ENCODE data around the gene KIF4A. TPM values are rescaled to one million over a fixed set of nuclear protein-coding genes. Genes with fewer than 3 reads are reported as not detected.
"Not testable (repeated sequence)": the region's sequence is repeated elsewhere in the genome, so short reads cannot be mapped to it uniquely, and the experiment has no call there.

Gene KIF4A, protein sequence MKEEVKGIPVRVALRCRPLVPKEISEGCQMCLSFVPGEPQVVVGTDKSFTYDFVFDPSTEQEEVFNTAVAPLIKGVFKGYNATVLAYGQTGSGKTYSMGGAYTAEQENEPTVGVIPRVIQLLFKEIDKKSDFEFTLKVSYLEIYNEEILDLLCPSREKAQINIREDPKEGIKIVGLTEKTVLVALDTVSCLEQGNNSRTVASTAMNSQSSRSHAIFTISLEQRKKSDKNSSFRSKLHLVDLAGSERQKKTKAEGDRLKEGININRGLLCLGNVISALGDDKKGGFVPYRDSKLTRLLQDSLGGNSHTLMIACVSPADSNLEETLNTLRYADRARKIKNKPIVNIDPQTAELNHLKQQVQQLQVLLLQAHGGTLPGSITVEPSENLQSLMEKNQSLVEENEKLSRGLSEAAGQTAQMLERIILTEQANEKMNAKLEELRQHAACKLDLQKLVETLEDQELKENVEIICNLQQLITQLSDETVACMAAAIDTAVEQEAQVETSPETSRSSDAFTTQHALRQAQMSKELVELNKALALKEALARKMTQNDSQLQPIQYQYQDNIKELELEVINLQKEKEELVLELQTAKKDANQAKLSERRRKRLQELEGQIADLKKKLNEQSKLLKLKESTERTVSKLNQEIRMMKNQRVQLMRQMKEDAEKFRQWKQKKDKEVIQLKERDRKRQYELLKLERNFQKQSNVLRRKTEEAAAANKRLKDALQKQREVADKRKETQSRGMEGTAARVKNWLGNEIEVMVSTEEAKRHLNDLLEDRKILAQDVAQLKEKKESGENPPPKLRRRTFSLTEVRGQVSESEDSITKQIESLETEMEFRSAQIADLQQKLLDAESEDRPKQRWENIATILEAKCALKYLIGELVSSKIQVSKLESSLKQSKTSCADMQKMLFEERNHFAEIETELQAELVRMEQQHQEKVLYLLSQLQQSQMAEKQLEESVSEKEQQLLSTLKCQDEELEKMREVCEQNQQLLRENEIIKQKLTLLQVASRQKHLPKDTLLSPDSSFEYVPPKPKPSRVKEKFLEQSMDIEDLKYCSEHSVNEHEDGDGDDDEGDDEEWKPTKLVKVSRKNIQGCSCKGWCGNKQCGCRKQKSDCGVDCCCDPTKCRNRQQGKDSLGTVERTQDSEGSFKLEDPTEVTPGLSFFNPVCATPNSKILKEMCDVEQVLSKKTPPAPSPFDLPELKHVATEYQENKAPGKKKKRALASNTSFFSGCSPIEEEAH
- total RNA-seq (0.42 TPM), polyA plus RNA-seq (1 to 10 TPM in 1 of 4 donors, under 1 TPM in 3; 0.34 to 1.2 (median 0.55) TPM)

DNA sequence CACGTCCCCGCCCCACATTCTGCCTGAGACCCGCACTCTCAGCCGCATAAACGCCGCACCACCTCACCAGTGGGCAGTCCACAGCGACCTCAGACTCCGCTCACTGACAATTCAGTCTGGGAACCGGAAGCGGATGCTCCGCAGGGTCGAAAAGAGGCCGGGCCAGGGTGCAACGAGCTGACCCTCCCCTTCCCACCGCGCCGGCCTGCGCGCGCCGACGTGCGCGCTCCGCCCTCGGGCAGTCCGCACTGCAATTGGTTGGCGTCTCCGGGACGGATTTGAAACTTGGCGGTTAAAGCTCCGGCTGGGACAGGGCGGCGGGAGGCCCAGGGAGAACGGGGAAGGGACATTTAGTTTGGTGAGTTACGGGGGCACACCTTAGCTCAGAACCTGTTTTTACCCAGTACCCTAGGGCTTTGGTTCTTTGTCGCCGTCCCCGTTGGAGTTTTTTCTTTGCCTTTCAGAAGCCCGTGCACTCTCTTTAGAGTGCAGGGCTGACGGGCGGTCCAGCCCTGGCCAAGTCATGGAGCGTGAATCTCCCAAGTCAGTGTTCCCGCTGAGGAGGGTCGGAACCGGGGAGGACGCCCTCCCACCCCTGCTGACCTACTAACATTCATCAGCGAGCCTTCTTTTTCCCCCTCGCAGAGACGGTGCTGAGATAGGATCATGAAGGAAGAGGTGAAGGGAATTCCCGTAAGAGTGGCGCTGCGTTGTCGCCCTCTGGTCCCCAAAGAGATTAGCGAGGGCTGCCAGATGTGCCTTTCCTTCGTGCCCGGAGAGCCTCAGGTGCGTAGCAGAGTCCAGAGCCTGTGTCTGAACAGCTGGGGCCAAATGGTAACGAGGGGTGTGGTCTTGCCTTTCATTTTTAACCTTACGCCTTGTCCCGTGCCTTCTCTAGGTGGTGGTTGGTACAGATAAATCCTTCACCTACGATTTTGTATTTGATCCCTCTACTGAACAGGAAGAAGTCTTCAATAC lies at the start of gene KIF4A, which contains the start of gene PDZD11:
KIF4A (plus strand) TSS at position 312 of the 978 bp plus-strand sequence; CDS start at position 667, 355 bp downstream.
PDZD11 (minus strand) TSS at position 135 of the 978 bp plus-strand sequence. CDS start 586 bp downstream, outside the sequence.
- Histone ChIP-seq H3K9me3 (ENCODE audit: control insufficient read depth in 2 of 2, low read length in 2 of 2) (no peaks in the 10 kb centered on the region), H3K4me1 (ENCODE audit: control insufficient read depth, insufficient read depth, low read length, poor library complexity, severe bottlenecking) (peaks cover 3% of the 10 kb centered on the region), H3K4me3 (ENCODE audit: low read depth, low read length) (peak within 1 kb of the TSS; percentile 75), H3K27me3 (ENCODE audit: control insufficient read depth, insufficient read depth, low read length) (no peaks in the 10 kb centered on the region), H3K36me3 (ENCODE audit: control insufficient read depth, insufficient read depth, low read length) (peaks cover 3% of the 10 kb centered on the region), H3K27ac (ENCODE audit: insufficient read depth, low read length, poor library complexity, severe bottlenecking) (peak within 1 kb of the TSS; percentile 63)
- DNase-seq: peak; percentile 74 to 90 (median 80)
- Mint-ChIP-seq H3K36me3 (peaks cover 8% of the 10 kb centered on the region), H3K4me3 (peak within 1 kb of the TSS; percentile 89 to 97 (median 91)), H3K9me3 (no peaks in the 10 kb centered on the region), H3K27me3 (no peaks in the 10 kb centered on the region), H3K4me1 (peaks cover 5 to 27% (median 11%) of the 10 kb centered on the region in 4 donors), H3K27ac (peak within 1 kb of the TSS; percentile 74 to 87 (median 86))
- peak; percentile 97 to 98 for ATAC-seq (ENCODE audit: low read depth in 2 of 2)

DNA sequence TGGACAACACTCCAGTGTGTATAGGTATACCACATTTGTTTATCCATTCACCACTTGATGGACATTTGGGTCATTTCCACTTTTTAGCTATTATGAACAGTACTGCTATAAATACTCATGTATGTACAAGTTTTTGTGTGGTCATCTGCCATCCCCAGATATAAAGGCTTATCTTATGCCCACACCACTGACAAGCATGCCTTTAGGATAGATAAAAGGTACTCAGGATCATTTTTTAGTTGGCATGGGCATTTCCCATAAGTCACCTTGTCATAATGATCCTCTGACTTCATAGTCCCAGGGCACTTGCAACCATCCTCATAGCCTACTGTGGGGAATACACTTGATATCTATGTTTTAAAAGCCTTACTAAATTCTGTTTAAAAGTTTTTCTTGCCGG lies 49.2 kb upstream of the KIF4A start:
- H3K4me3 ChIP-seq (ENCODE audit: low read depth, low read length): no peak overlapping the region
- H3K9me3 ChIP-seq (ENCODE audit: control insufficient read depth in 2 of 2, low read length in 2 of 2): no peaks in the 10 kb centered on the region
- DNase-seq (no peak), ATAC-seq (ENCODE audit: low read depth in 2 of 2) (no peak)
- no peaks in the 10 kb centered on the region for H3K27me3 ChIP-seq (ENCODE audit: control insufficient read depth, insufficient read depth, low read length)
- H3K4me1 ChIP-seq (ENCODE audit: control insufficient read depth, insufficient read depth, low read length, poor library complexity, severe bottlenecking): no peaks in the 10 kb centered on the region
- Mint-ChIP-seq H3K4me3 (no peak overlapping the region), H3K27me3 (no peaks in the 10 kb centered on the region), H3K36me3 (no peaks in the 10 kb centered on the region), H3K27ac (no peak overlapping the region), H3K4me1 (no peaks in the 10 kb centered on the region), H3K9me3 (no peaks in the 10 kb centered on the region)
- no peak overlapping the region for H3K27ac ChIP-seq (ENCODE audit: insufficient read depth, low read length, poor library complexity, severe bottlenecking)
- no peaks in the 10 kb centered on the region for H3K36me3 ChIP-seq (ENCODE audit: control insufficient read depth, insufficient read depth, low read length)

DNA sequence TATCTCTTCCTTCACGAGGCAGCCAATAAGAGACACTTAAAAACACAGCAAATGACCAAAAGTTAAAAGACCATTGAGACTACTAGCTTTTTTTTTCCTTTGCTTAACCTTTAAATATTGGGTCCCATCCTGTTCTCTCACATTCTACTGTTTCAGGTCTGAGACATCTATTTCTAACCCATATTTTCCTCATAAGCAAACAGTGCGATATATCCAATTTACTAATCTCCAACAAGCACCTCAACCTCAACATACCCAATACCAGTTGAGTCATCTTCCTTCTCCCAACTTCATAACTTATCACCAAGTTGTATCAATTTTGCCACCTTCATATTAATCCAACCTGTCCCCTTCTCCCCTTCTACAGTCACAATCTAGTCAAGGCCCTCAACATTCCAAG lies 48.4 kb upstream of the KIF4A start:
- H3K4me1 Mint-ChIP-seq: no peaks in the 10 kb centered on the region
- no peaks in the 10 kb centered on the region for H3K9me3 ChIP-seq (ENCODE audit: control insufficient read depth in 2 of 2, low read length in 2 of 2)
- H3K27me3 Mint-ChIP-seq: no peaks in the 10 kb centered on the region
- H3K4me3 ChIP-seq (ENCODE audit: low read depth, low read length): no peak overlapping the region
- no peak overlapping the region for H3K27ac ChIP-seq (ENCODE audit: insufficient read depth, low read length, poor library complexity, severe bottlenecking)
- H3K27me3 ChIP-seq (ENCODE audit: control insufficient read depth, insufficient read depth, low read length): no peaks in the 10 kb centered on the region
- no peaks in the 10 kb centered on the region for H3K4me1 ChIP-seq (ENCODE audit: control insufficient read depth, insufficient read depth, low read length, poor library complexity, severe bottlenecking)
- H3K36me3 ChIP-seq (ENCODE audit: control insufficient read depth, insufficient read depth, low read length): no peaks in the 10 kb centered on the region
- no peaks in the 10 kb centered on the region for H3K9me3 Mint-ChIP-seq
- no peak overlapping the region for H3K4me3 Mint-ChIP-seq
- no peaks in the 10 kb centered on the region for H3K36me3 Mint-ChIP-seq
- DNase-seq (no peak), ATAC-seq (ENCODE audit: low read depth in 2 of 2) (no peak)
- H3K27ac Mint-ChIP-seq: no peak overlapping the region

DNA sequence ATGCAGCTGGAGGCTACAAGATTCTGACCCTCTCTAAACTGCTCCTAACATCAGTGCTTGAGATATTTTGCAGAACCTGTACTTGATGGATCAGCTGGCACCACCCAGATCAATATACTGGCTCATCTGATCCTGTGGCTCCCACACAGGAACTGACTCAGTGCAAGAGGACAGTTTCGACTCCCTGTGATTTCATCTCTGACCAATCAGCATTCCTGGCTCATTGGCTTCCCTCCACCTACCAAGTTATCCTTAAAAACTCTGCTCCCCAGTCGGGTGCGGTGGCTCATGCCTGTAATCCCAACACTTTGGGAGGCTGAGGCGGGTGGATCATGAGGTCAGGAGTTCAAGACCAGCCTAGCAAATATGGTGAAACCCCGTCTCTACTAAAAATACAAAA lies 46.3 kb upstream of the KIF4A start:
- not testable (repeated sequence) for DNase-seq; H3K9me3 Mint-ChIP-seq; H3K27me3 ChIP-seq (ENCODE audit: control insufficient read depth, insufficient read depth, low read length); H3K4me3 ChIP-seq (ENCODE audit: low read depth, low read length); H3K4me1 ChIP-seq (ENCODE audit: control insufficient read depth, insufficient read depth, low read length, poor library complexity, severe bottlenecking); H3K27me3 Mint-ChIP-seq; H3K27ac ChIP-seq (ENCODE audit: insufficient read depth, low read length, poor library complexity, severe bottlenecking); H3K27ac Mint-ChIP-seq; H3K36me3 ChIP-seq (ENCODE audit: control insufficient read depth, insufficient read depth, low read length); H3K4me1 Mint-ChIP-seq; ATAC-seq (ENCODE audit: low read depth in 2 of 2); H3K4me3 Mint-ChIP-seq; H3K36me3 Mint-ChIP-seq; H3K9me3 ChIP-seq (ENCODE audit: control insufficient read depth in 2 of 2, low read length in 2 of 2)

DNA sequence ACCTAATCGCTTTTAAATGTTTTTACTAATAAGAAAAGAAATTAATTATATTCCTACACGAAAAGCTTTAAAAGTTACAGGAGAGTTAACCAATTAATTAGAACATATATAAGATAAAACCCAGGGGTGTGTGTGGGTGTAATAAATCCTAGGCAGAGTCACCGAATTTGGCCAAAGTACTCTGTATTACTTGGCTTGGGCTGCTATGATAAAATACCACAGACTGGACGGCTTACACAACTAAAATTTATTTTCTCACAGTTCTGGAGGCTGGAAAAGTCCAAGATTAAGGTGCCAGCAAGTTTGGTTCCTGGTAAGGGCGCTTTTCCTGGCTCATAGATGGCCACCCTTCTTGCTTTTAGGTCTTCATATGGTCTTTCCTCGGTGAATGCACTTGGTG lies 45.0 kb upstream of the KIF4A start:
- Mint-ChIP-seq H3K27ac (no peak overlapping the region), H3K4me1 (no peaks in the 10 kb centered on the region), H3K36me3 (no peaks in the 10 kb centered on the region), H3K4me3 (no peak overlapping the region), H3K27me3 (no peaks in the 10 kb centered on the region), H3K9me3 (peaks cover 0 to 3% (median 0%) of the 10 kb centered on the region in 7 donors)
- no peak overlapping the region for H3K4me3 ChIP-seq (ENCODE audit: low read depth, low read length)
- no peaks in the 10 kb centered on the region for H3K4me1 ChIP-seq (ENCODE audit: control insufficient read depth, insufficient read depth, low read length, poor library complexity, severe bottlenecking)
- ATAC-seq (ENCODE audit: low read depth in 2 of 2): no peak
- no peaks in the 10 kb centered on the region for H3K27me3 ChIP-seq (ENCODE audit: control insufficient read depth, insufficient read depth, low read length)
- no peak for DNase-seq
- no peak overlapping the region for H3K27ac ChIP-seq (ENCODE audit: insufficient read depth, low read length, poor library complexity, severe bottlenecking)
- no peaks in the 10 kb centered on the region for H3K36me3 ChIP-seq (ENCODE audit: control insufficient read depth, insufficient read depth, low read length)
- no peaks in the 10 kb centered on the region for H3K9me3 ChIP-seq (ENCODE audit: control insufficient read depth in 2 of 2, low read length in 2 of 2)

DNA sequence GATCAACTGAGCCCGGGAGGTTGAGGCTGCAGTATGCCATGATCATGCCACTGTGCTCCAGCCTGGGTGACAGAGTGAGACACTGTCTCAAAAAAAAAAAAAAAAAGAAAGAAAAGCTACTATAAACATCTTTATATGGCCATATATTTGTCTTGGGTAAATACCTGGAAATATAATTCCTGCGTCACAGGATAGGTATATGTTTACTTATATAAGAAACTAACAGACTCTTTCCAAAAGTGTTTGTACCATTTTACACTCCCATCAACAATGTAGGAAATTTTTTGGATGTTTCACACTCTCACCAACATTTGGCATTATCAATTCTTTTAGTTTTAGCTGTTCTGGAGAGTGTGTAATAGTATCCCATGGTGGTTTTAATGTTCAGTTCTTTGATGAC lies 42.7 kb upstream of the KIF4A start:
- Histone ChIP-seq H3K4me3 (ENCODE audit: low read depth, low read length) (no peak overlapping the region), H3K9me3 (ENCODE audit: control insufficient read depth in 2 of 2, low read length in 2 of 2) (no peaks in the 10 kb centered on the region), H3K27me3 (ENCODE audit: control insufficient read depth, insufficient read depth, low read length) (no peaks in the 10 kb centered on the region), H3K36me3 (ENCODE audit: control insufficient read depth, insufficient read depth, low read length) (no peaks in the 10 kb centered on the region), H3K4me1 (ENCODE audit: control insufficient read depth, insufficient read depth, low read length, poor library complexity, severe bottlenecking) (no peaks in the 10 kb centered on the region), H3K27ac (ENCODE audit: insufficient read depth, low read length, poor library complexity, severe bottlenecking) (no peak overlapping the region)
- Mint-ChIP-seq H3K9me3 (peaks cover 0 to 3% (median 0%) of the 10 kb centered on the region in 7 donors), H3K4me3 (no peak overlapping the region), H3K27ac (no peak overlapping the region), H3K4me1 (no peaks in the 10 kb centered on the region), H3K27me3 (no peaks in the 10 kb centered on the region), H3K36me3 (no peaks in the 10 kb centered on the region)
- DNase-seq (no peak), ATAC-seq (ENCODE audit: low read depth in 2 of 2) (no peak)
